HEK293T (cell line): ENCODE measurements around the gene ABI3BP.

Source experiments
- BHLHE40 ChIP-seq: fragments of 450-650 bp; IDR thresholded peaks from 2 replicates; pipeline ENCODE4 v1.6.1; 2016; ENCODE audit warnings: mild to moderate bottlenecking, moderate library complexity, borderline replicate concordance
- ELF4 ChIP-seq: fragments of 450-650 bp; IDR thresholded peaks from 2 replicates; pipeline ENCODE4 v1.6.1; 2017; ENCODE audit warnings: antibody characterized with exemption

- TF ChIP-seq BHLHE40 (no peak), ELF4 (no peak)
Observed at GRCh38 chr3:100896994-100897393, 96.2 kb downstream of the ABI3BP start.
